Suppressor macrophage (primary cell): ENCODE measurements around the gene BMS1.
"Not testable (repeated sequence)": the region's sequence is repeated elsewhere in the genome, so short reads cannot be mapped to it uniquely, and the experiment has no call there.

Experiments
- DNase-seq, 4 experiments: peaks; one replicate each; pipeline ENCODE4 v3.0.0-alpha.2; 2020 to 2022

Gene BMS1

GRCh38 chr10:42801135-42801534, 18.5 kb downstream of the BMS1 start:
- no peak for DNase-seq

- no peak for DNase-seq
These were observed 20.3 kb downstream of the BMS1 start for GRCh38 chr10:42802876-42803275.

GRCh38 chr10:42809676-42810075, 27.1 kb downstream of the BMS1 start:
- no peak for DNase-seq

GRCh38 chr10:42812028-42812427, 29.4 kb downstream of the BMS1 start:
- DNase-seq = no peak

GRCh38 chr10:42813989-42814687, 31.5 kb downstream of the BMS1 start:
- DNase-seq = not testable (repeated sequence)

GRCh38 chr10:42816334-42816733, 33.7 kb downstream of the BMS1 start:
- not testable (repeated sequence) for DNase-seq

- no peak for DNase-seq
These were observed 34.3 kb downstream of the BMS1 start for GRCh38 chr10:42816912-42817311.

GRCh38 chr10:42817417-42817816, 34.8 kb downstream of the BMS1 start:
- not testable (repeated sequence) for DNase-seq

- not testable (repeated sequence) for DNase-seq
These were observed 44.2 kb downstream of the BMS1 start for GRCh38 chr10:42826759-42827158.

GRCh38 chr10:42827201-42827600, 44.6 kb downstream of the BMS1 start:
- DNase-seq = no peak

GRCh38 chr10:42828391-42828790, 45.8 kb downstream of the BMS1 start:
- not testable (repeated sequence) for DNase-seq

- DNase-seq = peak in 3 of 4 experiments; percentile 3 to 6 (median 6)
These were observed 47.6 kb downstream of the BMS1 start for GRCh38 chr10:42830237-42830636.

GRCh38 chr10:42836096-42836495, 53.5 kb downstream of the BMS1 start:
- no peak for DNase-seq

GRCh38 chr10:42836771-42837468, 54.3 kb downstream of the BMS1 start:
- DNase-seq = peak in 1 of 4 experiments; percentile 10

GRCh38 chr10:42844810-42845209, 62.2 kb downstream of the BMS1 start:
- not testable (repeated sequence) for DNase-seq

- not testable (repeated sequence) for DNase-seq
These were observed 64.7 kb downstream of the BMS1 start for GRCh38 chr10:42847261-42847660.

GRCh38 chr10:42850931-42851330, 68.3 kb downstream of the BMS1 start:
- DNase-seq = no peak

- DNase-seq = no peak
These were observed 76.7 kb downstream of the BMS1 start for GRCh38 chr10:42859256-42859655.

- DNase-seq = not testable (repeated sequence)
These were observed 77.4 kb downstream of the BMS1 start for GRCh38 chr10:42860016-42860415.

GRCh38 chr10:42862801-42863200, 80.2 kb downstream of the BMS1 start:
- not testable (repeated sequence) for DNase-seq

GRCh38 chr10:42864575-42864974, 82.0 kb downstream of the BMS1 start:
- DNase-seq = peak; percentile 73 to 85 (median 80)

GRCh38 chr10:42865716-42866114, 83.1 kb downstream of the BMS1 start:
- no peak for DNase-seq

- peak; percentile 82 to 94 (median 88) for DNase-seq
These were observed 83.8 kb downstream of the BMS1 start for GRCh38 chr10:42866115-42866995.
